Effector memory CD4-positive, alpha-beta T cell (primary cell): ENCODE results near the gene PPARD.

ENCODE experiments used
- DNase-seq, 3 donors: peaks; one replicate each; pipeline ENCODE4 v3.0.0-alpha.2; 2020
- H3K27ac ChIP-seq: 2 replicates; pipeline ENCODE4 v1.7.0; 2013; ENCODE audit warnings: mild to moderate bottlenecking, low read length, moderate library complexity; ENCODE audit not compliant: insufficient read depth, poor library complexity, severe bottlenecking
- H3K27me3 ChIP-seq: replicated peaks from 2 replicates; pipeline ENCODE4 v1.7.0; 2013; ENCODE audit warnings: mild to moderate bottlenecking, low read length; ENCODE audit not compliant: insufficient read depth, control insufficient read depth, poor library complexity, severe bottlenecking
- H3K36me3 ChIP-seq: 2 replicates; pipeline ENCODE4 v1.7.0; 2013; ENCODE audit warnings: mild to moderate bottlenecking, low read length, moderate library complexity; ENCODE audit not compliant: control insufficient read depth, insufficient read depth
- H3K4me1 ChIP-seq: 2 replicates; pipeline ENCODE4 v1.7.0; 2013; ENCODE audit warnings: low read length, mild to moderate bottlenecking; ENCODE audit not compliant: control insufficient read depth, insufficient read depth, poor library complexity, severe bottlenecking
- H3K4me3 ChIP-seq: 2 replicates; pipeline ENCODE4 v1.7.0; 2013; ENCODE audit warnings: low read length, low read depth, mild to moderate bottlenecking; ENCODE audit not compliant: insufficient read depth, poor library complexity, severe bottlenecking
- H3K9me3 ChIP-seq: 2 replicates; pipeline ENCODE4 v1.7.0; 2013; ENCODE audit warnings: mild to moderate bottlenecking, low read length, moderate library complexity; ENCODE audit not compliant: control insufficient read depth

Gene PPARD

DNA sequence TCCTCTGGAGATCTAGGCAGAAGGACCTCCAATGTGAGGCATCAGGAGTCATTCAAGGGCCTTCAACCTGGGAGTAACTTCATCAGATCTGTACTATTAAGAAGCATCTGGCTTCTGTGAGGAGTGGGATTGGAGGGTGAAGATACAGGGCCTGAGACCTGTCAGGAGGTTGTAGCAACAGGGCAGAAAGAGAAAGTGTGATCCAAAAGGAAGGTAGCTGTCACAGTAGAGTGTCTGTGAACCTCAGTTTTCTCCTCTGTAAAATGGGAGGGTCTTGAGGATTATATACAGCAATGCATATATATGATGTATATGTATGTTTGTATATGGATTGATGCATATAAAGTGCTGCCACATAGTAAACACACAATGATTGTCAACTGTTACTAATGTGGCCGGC is 123.3 kb downstream of the PPARD start:
- no peaks in the 10 kb centered on the region for H3K9me3 ChIP-seq
- no peak overlapping the region for H3K27ac ChIP-seq
- DNase-seq: no peak
- no peak overlapping the region for H3K4me3 ChIP-seq
- H3K4me1 ChIP-seq: peaks cover 19% of the 10 kb centered on the region
- H3K36me3 ChIP-seq: peaks cover 17% of the 10 kb centered on the region
- H3K27me3 ChIP-seq: no peaks in the 10 kb centered on the region

DNA sequence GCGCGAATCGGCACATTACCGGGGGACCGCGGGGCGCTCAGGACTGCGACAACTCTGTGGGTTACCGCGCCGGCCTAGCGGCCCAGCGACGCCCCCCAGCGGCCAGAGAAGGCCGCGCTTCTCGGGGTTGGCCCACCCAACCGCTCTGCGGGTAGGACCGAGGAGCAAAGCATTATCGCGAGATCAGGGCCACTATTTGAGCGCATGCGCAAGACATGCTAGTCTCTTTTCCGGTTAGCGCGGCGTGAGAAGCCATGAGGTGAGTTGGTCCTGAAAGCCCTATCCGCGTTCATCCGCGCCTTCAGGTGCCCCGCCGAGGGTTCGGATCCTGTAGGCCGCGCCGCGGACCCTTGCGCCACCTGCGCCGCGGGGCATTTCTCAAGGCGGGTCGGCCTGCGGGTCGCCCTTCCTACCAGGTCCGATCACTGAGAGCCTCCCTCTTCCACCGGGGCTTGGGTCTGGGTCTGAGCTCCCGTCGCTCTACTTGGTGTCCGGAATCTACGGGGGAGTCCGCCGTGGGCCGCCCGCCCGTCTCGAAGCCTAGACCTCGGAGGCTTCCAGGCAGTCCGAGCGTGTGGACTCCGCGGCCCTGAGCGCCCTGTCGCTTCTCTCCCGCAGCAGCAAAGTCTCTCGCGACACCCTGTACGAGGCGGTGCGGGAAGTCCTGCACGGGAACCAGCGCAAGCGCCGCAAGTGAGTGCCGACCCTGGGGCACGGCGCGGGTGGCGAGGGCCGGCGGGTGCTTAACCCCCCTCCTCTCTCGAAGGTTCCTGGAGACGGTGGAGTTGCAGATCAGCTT is 126.0 kb downstream of the PPARD start, which contains the start of gene RPL10A:
Gene RPL10A, plus strand, starts transcription at position 221 of the 799 bp plus-strand sequence. Its CDS starts 34 bp downstream, at position 255.
- Histone ChIP-seq H3K36me3 (peaks cover 23% of the 10 kb centered on the region), H3K4me3 (peak within 1 kb of the TSS; percentile 72), H3K27ac (peak within 1 kb of the TSS; percentile 86), H3K9me3 (no peaks in the 10 kb centered on the region), H3K4me1 (peaks cover 19% of the 10 kb centered on the region), H3K27me3 (no peaks in the 10 kb centered on the region)
- peak; percentile 91 to 94 (median 93) for DNase-seq

DNA sequence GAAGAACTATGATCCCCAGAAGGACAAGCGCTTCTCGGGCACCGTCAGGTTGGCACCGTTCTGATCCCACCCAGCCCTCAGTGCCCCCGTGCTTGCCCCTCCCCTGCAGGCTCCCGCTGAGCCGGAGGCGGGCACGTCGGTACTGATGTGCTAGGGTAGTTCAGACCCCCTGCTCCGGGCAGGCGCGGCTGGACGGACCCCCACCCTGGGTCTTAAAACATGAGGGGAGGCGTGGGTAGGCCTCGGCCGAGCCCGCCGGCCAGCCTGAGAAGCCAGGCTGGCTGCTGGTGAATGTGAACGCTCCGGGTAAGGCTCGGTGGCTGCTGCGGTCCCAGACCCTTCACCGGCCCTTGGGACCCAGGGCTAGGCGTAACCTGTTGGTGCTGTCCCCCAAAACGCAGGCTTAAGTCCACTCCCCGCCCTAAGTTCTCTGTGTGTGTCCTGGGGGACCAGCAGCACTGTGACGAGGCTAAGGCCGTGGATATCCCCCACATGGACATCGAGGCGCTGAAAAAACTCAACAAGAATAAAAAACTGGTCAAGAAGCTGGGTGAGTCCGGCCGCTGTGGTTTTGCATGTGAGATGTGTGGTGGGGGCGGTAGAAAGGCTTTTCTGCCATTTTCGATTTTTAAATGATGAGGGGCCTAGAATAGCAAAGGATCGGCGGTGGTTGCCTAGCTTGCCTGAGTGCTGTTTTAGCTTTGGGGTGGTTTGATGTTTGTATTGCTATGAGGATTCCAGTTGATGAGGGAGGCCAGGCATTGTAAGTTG is 126.8 kb downstream of the PPARD start:
- DNase-seq: no peak
- no peaks in the 10 kb centered on the region for H3K9me3 ChIP-seq
- H3K27ac ChIP-seq: peak overlapping the region; percentile 86
- no peaks in the 10 kb centered on the region for H3K27me3 ChIP-seq
- H3K36me3 ChIP-seq: peaks cover 27% of the 10 kb centered on the region
- H3K4me3 ChIP-seq: peak overlapping the region; percentile 72
- H3K4me1 ChIP-seq: peaks cover 19% of the 10 kb centered on the region

DNA sequence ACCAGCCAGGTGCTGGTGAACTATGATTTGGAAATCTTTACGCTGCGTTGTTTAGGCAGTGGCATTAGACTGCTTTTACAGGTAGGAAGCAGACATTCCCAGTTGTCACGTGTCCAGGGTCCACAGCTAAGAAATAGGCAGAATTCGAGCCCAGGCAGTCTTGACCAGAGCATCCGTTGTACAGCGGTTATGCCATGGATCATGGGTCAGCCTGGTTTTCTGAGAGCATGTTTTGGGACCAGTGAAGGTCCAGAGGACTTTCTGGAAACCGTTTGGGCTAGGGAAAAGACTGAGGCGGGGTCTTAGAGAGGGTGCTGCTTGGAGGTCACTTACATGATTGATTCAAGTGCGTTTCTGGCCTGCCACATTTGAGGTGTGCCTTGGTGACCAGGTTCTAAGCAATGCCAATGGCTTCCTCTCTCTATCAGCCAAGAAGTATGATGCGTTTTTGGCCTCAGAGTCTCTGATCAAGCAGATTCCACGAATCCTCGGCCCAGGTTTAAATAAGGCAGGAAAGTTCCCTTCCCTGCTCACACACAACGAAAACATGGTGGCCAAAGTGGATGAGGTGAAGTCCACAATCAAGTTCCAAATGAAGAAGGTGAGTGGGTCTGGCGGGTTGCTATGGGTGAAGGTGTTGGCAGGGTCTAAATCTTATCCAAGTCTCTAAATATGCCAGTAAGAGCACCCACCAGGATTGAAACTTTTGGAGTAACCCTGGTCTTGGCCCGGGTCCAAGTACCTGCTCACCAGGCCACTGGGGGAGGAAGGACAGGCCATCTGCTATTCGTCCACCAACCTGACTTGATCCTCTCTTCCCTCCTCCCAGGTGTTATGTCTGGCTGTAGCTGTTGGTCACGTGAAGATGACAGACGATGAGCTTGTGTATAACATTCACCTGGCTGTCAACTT is 127.6 kb downstream of the PPARD start:
- peak overlapping the region; percentile 86 for H3K27ac ChIP-seq
- H3K4me1 ChIP-seq: peaks cover 19% of the 10 kb centered on the region
- DNase-seq: no peak
- H3K4me3 ChIP-seq: peak overlapping the region; percentile 72
- H3K9me3 ChIP-seq: no peaks in the 10 kb centered on the region
- no peaks in the 10 kb centered on the region for H3K27me3 ChIP-seq
- H3K36me3 ChIP-seq: peaks cover 33% of the 10 kb centered on the region

DNA sequence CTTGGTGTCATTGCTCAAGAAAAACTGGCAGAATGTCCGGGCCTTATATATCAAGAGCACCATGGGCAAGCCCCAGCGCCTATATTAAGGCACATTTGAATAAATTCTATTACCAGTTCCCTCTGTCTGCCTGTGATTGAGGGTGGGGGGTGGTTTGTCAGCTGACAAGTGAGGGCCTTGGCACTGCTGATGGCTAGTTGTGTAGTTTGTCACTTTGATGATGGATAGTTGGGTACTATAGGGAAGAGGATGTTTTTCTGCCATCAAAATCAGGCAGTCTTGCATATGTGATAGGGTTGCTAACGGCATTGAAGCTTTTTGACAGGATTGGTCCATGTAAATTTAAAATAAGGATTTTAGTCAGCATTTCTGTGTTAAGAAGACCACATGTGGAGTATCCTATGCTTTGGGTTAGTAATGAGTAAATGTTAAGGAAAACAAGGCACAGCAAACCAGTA is 128.3 kb downstream of the PPARD start:
- Histone ChIP-seq H3K27ac (peak overlapping the region; percentile 27), H3K36me3 (peaks cover 33% of the 10 kb centered on the region)

DNA sequence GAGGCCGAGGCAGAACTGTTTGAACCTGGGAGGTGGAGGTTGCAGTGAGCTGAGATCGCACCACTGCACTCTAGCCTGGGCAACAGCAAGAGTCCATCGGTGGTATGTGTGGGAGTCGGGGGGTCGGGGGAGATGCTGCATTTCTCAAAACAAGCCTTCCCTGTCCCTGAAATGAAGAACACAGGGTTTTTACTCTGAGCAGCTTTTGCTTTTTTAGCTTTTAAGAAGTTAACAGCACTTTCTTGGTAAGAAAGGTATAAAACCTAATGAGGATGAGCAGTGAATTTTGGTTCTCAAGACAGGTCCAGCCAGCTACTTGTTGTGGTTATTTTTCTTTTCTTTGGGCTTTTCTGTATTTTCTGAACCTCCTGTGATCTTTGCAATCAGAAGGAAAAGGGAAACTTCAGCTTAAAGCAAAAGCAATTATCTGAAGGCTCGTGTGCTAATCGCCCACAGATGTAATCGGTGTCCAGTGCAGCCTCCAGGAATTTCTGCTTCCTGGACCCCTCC is 129.5 kb downstream of the PPARD start:
- no peaks in the 10 kb centered on the region for H3K9me3 ChIP-seq
- peak overlapping the region; percentile 14 for H3K27ac ChIP-seq
- no peak for DNase-seq
- peaks cover 19% of the 10 kb centered on the region for H3K4me1 ChIP-seq
- no peak overlapping the region for H3K4me3 ChIP-seq
- peaks cover 28% of the 10 kb centered on the region for H3K36me3 ChIP-seq
- H3K27me3 ChIP-seq: no peaks in the 10 kb centered on the region

More for the DNA sequence above, 128.3 kb downstream of the PPARD start:
- Histone ChIP-seq H3K4me1 (peaks cover 19% of the 10 kb centered on the region), H3K27me3 (no peaks in the 10 kb centered on the region), H3K4me3 (no peak overlapping the region), H3K9me3 (no peaks in the 10 kb centered on the region)
- no peak for DNase-seq

DNA sequence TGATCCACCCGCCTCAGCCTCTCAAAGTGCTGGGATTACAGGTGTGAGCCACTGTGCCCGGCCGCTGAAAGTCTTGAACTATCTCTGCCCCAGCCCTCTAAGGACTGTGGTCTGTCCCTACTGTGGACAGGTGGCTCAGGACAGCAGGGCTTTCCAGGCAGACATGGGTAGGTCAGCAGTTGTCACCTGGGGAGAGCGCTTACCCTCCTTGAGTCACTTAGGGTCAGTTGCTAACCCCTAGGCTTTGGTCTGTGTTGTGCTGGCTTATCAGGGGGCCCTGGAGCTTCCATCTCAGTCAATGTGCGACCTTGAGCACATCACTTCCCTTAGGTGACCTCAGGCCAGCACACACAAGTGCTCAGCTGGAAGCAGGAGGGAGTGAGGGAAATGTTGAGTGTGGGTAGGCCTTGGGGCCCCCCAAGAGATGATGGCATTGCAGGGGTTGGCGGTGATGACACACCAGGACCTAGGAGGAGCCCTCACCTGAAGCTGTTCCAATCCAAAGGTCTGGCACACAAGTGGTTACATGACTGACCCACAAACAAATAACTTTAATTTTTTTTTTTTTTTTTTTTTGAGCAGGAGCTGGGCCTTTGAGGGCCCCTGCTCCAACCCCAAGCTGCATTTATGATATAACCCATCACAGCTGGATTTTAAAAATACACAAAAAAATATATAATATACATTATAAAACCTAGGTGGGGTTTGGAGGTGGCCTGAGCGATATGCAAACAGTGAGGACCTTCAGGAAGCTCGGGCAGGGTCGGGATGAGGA is 130.9 kb downstream of the PPARD start:
- Histone ChIP-seq H3K27ac (no peak overlapping the region), H3K4me1 (peaks cover 19% of the 10 kb centered on the region), H3K4me3 (no peak overlapping the region), H3K9me3 (no peaks in the 10 kb centered on the region), H3K36me3 (peaks cover 28% of the 10 kb centered on the region), H3K27me3 (no peaks in the 10 kb centered on the region)
- no peak for DNase-seq

DNA sequence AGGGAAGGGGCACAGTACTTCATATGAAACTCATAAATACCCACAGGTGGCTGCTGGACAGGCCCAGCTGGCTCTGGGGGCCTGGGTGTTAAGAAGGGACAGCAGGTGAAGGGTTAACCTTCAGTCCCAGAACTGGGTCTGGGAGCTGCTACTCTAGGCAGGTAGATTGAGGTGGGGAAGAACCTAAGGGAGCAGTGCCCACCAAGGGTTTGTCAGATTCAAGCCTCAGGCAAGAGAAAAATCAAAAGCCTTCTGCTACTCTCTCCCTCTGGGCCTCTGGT is 131.4 kb downstream of the PPARD start:
- H3K36me3 ChIP-seq: peaks cover 28% of the 10 kb centered on the region

More for the DNA sequence above, 131.4 kb downstream of the PPARD start:
- no peaks in the 10 kb centered on the region for H3K27me3 ChIP-seq
- H3K27ac ChIP-seq: no peak overlapping the region
- peaks cover 17% of the 10 kb centered on the region for H3K4me1 ChIP-seq
- H3K9me3 ChIP-seq: no peaks in the 10 kb centered on the region
- no peak for DNase-seq
- no peak overlapping the region for H3K4me3 ChIP-seq
